ENCODE measurements around the gene FBXO42.

- no peak for TF ChIP-seq CTCF (IDR thresholded peaks at IDR 0.05; ENCODE audit: low read length)
- TF ChIP-seq EZH2 (IDR thresholded peaks at IDR 0.05; ENCODE audit: borderline replicate concordance, low read length) = no peak
These were observed 132.2 kb downstream of the FBXO42 start for GRCh38 chr1:16219968-16220500.

Measured in OCI-LY1 (cell line).